HG03103 (cell line): Measurements from ENCODE around the gene TNFRSF12A.

ENCODE experiments used
- ATAC-seq: cut with Tn5 transposase; IDR thresholded peaks from one replicate; pipeline ENCODE4 v1.9.1; 2021; ENCODE audit warnings: low read depth; ENCODE audit not compliant: unreplicated experiment

The TNFRSF12A gene

GRCh38 chr16:3020247-3020603, at the start of gene TNFRSF12A:
TSS of gene TNFRSF12A (plus strand) at chr16:3020368. CDS start at chr16:3020398, 30 bp downstream.
- ATAC-seq = no peak

GRCh38 chr16:2970563-2970962, 49.6 kb upstream of the TNFRSF12A start:
- ATAC-seq = no peak

DNA sequence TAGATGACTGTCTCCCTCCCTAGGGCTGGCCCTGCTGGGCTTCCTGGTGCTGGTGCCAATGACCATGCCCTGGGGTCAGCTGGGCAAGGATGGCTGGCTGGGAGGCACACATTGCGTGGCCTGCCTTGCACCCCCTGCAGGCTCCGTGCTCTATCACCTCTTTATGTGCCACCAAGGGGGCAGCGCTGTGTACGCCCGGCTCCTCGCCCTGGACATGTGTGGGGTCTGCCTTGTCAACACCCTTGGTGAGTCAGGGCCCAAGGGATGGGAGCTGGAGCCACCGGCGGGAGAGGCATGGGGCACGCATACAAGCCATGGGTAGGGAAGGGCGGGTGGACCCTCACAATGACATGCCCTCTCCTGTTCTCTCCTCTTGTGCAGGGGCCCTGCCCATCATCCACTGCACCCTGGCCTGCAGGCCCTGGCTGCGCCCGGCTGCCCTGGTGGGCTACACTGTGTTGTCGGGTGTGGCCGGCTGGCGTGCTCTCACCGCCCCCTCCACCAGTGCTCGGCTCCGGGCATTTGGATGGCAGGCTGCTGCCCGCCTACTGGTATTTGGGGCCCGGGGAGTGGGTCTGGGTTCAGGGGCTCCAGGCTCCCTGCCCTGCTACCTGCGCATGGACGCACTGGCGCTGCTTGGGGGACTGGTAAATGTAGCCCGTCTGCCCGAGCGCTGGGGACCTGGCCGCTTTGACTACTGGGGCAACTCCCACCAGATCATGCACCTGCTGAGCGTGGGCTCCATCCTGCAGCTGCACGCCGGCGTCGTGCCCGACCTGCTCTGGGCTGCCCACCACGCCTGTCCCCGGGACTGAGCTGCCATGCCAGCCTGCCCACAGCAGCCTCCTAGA, 48.8 kb upstream of the TNFRSF12A start:
- no peak for ATAC-seq

GRCh38 chr16:2971985-2972784, 48.0 kb upstream of the TNFRSF12A start:
- ATAC-seq = no peak

DNA sequence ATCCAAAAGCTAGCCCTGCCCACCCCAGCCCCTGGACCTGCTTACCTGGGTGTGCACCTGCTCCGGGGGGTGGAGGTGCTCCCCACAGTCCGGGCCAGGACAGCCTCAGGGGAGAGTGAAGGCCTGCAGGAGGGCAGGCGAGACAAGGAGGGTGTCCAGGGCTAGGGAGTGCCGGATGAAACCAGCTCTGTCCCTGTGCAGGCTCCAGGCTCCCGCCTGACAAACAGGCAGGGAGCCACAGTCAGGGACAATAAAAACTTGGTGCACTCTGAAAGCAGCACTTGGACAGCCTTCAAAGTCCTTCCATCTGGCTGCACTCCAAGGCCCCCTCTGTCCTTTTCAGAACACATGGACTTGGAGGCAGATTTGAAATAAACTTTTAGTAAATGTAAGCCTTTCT, 47.1 kb upstream of the TNFRSF12A start:
- no peak for ATAC-seq

DNA sequence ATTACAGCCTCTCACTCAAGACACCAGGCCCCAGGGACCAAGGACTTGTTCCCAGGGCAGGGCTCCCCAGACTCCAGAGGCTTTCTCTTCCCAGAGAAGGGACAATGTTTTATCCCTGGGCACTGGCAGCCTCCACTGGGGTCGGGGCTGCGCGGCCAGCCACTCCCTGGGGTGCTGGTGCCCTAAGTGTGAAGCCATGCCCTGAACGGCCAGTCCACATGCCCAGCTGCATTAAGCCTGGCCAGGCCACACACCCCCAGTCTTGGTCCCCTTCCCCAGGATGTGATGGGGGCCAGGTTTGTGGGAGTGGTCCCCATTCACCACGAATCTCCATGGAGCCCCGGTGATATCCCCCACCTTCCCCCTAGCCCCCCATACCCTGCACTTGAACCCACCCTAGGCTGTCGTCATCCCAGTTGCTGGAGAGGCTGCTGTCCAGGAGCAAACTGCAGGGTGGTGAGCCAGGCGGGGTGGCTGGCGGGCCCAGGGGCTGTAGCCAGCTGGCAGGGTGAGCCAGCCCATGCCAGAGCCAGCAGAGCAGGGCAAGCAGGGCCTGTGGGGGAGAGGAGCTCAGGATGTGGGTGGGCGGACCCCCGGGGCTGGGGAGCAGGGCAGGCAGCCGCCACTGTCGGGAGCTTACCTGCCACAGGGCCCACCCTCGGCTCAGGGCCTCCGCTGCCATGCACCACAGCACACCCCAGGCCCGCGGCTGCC, 46.4 kb upstream of the TNFRSF12A start:
- ATAC-seq = no peak

- ATAC-seq = no peak
Measured at GRCh38 chr16:2974319-2975056, 45.7 kb upstream of the TNFRSF12A start.

GRCh38 chr16:2975161-2975795, 44.9 kb upstream of the TNFRSF12A start:
- no peak for ATAC-seq

- no peak for ATAC-seq
Measured at GRCh38 chr16:2976201-2976600, 44.0 kb upstream of the TNFRSF12A start.

- no peak for ATAC-seq
Measured at GRCh38 chr16:2976673-2977072, 43.5 kb upstream of the TNFRSF12A start.

DNA sequence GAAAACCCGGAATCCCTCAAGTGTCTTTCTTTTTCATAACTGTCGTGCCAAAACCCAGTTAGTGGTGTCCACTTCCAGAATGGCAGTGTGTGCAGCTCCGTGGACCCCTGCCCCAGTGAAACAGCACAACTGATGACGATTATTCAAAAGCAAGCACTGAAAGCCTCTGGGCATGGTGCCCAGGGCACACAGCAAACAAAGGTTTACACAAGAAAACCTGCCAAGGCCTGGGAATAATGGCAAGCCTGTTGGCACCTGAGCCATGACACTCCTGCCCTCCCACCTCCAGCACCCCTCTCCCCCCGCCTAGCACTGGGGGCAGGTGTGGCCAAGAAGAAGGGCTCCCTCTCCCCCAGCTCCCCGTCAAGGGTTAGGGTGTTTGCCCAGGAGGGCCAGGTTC, 42.7 kb upstream of the TNFRSF12A start:
- ATAC-seq = no peak

DNA sequence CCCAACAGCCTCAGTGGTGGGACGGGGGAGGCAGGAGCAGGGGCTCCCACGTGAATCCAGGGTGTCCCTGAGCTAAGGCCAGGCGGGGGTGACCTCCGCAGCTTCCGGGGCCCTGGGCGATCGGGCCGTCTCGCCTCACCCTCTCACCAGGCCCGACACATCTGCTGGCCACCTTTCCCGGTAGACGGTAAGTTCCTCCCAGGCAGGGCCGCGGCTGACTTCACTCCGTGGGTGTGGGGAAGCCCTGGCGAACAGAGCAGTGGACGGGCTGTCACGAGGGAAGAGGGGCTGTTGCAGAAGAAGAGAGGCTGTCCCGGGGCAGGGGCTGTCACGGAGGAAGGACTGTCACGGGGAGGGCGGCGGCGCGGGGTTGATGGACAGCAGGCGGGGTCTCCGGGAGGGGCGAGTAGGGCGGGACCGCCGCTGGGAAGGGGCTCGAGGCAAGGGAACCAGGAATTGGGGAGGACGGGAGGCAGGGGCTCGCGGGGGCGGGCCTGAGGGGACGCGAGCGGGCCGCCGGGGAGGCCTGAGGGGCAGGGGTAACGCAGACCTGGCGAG, 40.4 kb upstream of the TNFRSF12A start:
- no peak for ATAC-seq

- peak; percentile 69 for ATAC-seq
Measured at GRCh38 chr16:2980227-2981176, 39.7 kb upstream of the TNFRSF12A start, which contains the start of gene PKMYT1. TSS of gene PKMYT1 (minus strand) at chr16:2980446. CDS start at chr16:2979657, 789 bp downstream.

GRCh38 chr16:2981177-2981898, 38.8 kb upstream of the TNFRSF12A start:
- ATAC-seq = no peak

DNA sequence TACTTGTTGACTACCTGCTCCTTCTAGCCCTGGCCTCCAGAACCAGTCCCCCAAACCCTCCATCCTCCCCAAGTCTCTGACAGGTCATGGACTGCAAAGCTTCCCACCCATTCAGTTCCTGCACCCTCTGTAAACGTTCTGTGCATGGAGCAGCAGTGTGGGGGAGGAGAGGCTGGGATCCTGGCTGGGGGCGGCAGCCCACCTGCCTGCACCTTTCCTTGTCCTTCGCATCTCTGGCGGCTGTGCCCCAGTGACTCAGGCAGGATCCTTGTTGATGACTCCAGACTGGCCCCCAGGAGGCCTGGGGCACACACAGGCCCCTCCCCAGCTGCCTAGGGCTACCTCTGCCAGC, 38.3 kb upstream of the TNFRSF12A start:
- ATAC-seq = no peak

DNA sequence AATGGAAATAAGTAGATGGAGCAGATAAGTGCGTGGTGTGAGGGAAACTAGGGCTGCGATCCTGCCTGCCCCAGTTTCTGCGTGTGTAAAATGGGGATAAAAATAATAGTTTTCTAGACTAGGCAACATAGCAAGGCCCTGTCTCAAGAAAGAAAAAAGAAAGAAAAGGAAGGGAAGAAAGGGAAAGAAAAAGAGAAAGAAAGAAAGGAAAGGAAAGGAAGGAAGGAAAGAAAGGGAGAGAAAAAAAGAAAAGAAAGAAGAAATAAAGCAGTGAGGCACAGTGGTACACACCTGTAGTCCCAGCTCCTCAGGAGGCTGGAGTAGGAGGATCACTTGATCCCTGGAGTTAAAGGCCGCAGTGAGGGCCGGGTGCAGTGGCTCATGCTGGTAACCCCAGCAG, 37.8 kb upstream of the TNFRSF12A start:
- ATAC-seq = no peak

- ATAC-seq = no peak
Measured at GRCh38 chr16:2983706-2984136, 36.4 kb upstream of the TNFRSF12A start.

GRCh38 chr16:2985462-2985861, 34.7 kb upstream of the TNFRSF12A start:
- no peak for ATAC-seq
